K562 (cell line): ENCODE results near the gene HTR1D.

ENCODE experiments used
- CHD2 ChIP-seq: IDR thresholded peaks from 2 replicates; pipeline ENCODE4 v1.6.1; 2011; ENCODE audit warnings: low read depth, low read length
- EP300 ChIP-seq: IDR thresholded peaks from 2 replicates; pipeline ENCODE4 v1.6.1; 2012; ENCODE audit warnings: low read length, improper control_type of control experiment
- FOXJ3 ChIP-seq: sonication (generic); formaldehyde crosslinking; IDR thresholded peaks from 2 replicates; pipeline ENCODE4 v1.4.0; 2020; ENCODE audit warnings: mild to moderate bottlenecking, missing genetic modification reagents
- MEF2A ChIP-seq: IDR thresholded peaks from 2 replicates; pipeline ENCODE4 v1.6.1; 2011; ENCODE audit warnings: low read depth, mild to moderate bottlenecking, low read length, moderate library complexity; ENCODE audit not compliant: control insufficient read depth
- NFE2L1 ChIP-seq: fragments of 450-650 bp; IDR thresholded peaks from 2 replicates; pipeline ENCODE4 v1.6.1; 2016; ENCODE audit warnings: missing genetic modification characterization, low read depth, mild to moderate bottlenecking, missing compliant biosample characterization, moderate library complexity, borderline replicate concordance
- TBP ChIP-seq: optimal IDR thresholded peaks from 2 replicates; pipeline ENCODE3; 2011; ENCODE audit warnings: low read depth, low read length, improper control_type of control experiment
- ZNF274 ChIP-seq: IDR thresholded peaks from 2 replicates; pipeline ENCODE4 v1.6.1; 2011; ENCODE audit warnings: low read depth, mild to moderate bottlenecking, low read length, moderate library complexity, borderline replicate concordance
- TF ChIP-seq, protein P1 (sequence below): sonication (generic); formaldehyde crosslinking; IDR thresholded peaks from 2 replicates; pipeline ENCODE4 v1.8.0; 2022; ENCODE audit warnings: mild to moderate bottlenecking, missing genetic modification reagents
- TF ChIP-seq, protein P2 (sequence below): sonication (generic); formaldehyde crosslinking; IDR thresholded peaks from 2 replicates; pipeline ENCODE4 v1.8.1; 2023; ENCODE audit warnings: mild to moderate bottlenecking, missing genetic modification reagents
- TF ChIP-seq, protein P3 (sequence below): fragments of 250-450 bp; sonication (Bioruptor Pico); IDR thresholded peaks from 2 replicates; pipeline ENCODE4 v1.8.0; 2021; ENCODE audit warnings: moderate library complexity, mild to moderate bottlenecking, inconsistent platforms
- TF ChIP-seq, protein P4 (sequence below): sonication (generic); formaldehyde crosslinking; IDR thresholded peaks from 2 replicates; pipeline ENCODE4 v1.8.0; 2023; ENCODE audit warnings: mild to moderate bottlenecking, missing genetic modification reagents
- TF ChIP-seq, protein P5 (sequence below): sonication (generic); formaldehyde crosslinking; IDR thresholded peaks from 2 replicates; pipeline ENCODE4 v1.9.0; 2022; ENCODE audit warnings: mild to moderate bottlenecking, missing genetic modification reagents
- TF ChIP-seq, protein P6 (sequence below), 3 experiments: IDR thresholded peaks in 2 of 3; conservative IDR thresholded peaks in 1 of 3; 2 replicates each; pipeline ENCODE4 v1.5.1; 2011 to 2012; ENCODE audit warnings: low read length in 3 of 3, mild to moderate bottlenecking in 3 of 3, control low read depth in 2 of 3, improper control_type of control experiment in 1 of 3, inconsistent platforms in 1 of 3, low read depth in 1 of 3, mixed read lengths in 1 of 3, moderate library complexity in 1 of 3; ENCODE audit not compliant: insufficient read depth in 2 of 3

DNA sequence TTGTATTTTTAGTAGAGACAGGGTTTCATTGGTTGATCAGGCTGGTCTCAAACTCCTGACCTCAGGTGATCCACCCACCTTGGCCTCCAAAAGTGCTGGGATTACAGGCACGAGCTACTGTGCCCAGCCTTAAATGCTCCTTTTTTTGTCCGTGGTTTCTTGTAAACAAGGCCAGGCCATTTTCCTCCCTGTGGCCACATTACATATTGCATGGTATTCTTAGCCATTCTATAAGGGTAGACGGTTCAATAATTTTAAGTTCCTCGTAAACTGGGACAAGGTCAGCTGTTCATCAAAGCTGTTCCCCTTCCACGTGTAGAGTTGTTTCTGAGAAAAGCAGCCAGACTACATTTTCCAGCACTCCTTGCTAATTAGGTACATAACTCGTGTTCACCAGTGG lies 38.4 kb downstream of the HTR1D start:
- TF ChIP-seq ZNF274 (no peak), MEF2A (no peak), TBP (no peak), EP300 (no peak), CHD2 (no peak), FOXJ3 (CRISPR knock-in tag) (no peak), NFE2L1 (tag) (no peak)
- TF ChIP-seq, protein P1, sequence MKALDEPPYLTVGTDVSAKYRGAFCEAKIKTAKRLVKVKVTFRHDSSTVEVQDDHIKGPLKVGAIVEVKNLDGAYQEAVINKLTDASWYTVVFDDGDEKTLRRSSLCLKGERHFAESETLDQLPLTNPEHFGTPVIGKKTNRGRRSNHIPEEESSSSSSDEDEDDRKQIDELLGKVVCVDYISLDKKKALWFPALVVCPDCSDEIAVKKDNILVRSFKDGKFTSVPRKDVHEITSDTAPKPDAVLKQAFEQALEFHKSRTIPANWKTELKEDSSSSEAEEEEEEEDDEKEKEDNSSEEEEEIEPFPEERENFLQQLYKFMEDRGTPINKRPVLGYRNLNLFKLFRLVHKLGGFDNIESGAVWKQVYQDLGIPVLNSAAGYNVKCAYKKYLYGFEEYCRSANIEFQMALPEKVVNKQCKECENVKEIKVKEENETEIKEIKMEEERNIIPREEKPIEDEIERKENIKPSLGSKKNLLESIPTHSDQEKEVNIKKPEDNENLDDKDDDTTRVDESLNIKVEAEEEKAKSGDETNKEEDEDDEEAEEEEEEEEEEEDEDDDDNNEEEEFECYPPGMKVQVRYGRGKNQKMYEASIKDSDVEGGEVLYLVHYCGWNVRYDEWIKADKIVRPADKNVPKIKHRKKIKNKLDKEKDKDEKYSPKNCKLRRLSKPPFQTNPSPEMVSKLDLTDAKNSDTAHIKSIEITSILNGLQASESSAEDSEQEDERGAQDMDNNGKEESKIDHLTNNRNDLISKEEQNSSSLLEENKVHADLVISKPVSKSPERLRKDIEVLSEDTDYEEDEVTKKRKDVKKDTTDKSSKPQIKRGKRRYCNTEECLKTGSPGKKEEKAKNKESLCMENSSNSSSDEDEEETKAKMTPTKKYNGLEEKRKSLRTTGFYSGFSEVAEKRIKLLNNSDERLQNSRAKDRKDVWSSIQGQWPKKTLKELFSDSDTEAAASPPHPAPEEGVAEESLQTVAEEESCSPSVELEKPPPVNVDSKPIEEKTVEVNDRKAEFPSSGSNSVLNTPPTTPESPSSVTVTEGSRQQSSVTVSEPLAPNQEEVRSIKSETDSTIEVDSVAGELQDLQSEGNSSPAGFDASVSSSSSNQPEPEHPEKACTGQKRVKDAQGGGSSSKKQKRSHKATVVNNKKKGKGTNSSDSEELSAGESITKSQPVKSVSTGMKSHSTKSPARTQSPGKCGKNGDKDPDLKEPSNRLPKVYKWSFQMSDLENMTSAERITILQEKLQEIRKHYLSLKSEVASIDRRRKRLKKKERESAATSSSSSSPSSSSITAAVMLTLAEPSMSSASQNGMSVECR (CRISPR knock-in tag), result no peak
- TF ChIP-seq, protein P2, sequence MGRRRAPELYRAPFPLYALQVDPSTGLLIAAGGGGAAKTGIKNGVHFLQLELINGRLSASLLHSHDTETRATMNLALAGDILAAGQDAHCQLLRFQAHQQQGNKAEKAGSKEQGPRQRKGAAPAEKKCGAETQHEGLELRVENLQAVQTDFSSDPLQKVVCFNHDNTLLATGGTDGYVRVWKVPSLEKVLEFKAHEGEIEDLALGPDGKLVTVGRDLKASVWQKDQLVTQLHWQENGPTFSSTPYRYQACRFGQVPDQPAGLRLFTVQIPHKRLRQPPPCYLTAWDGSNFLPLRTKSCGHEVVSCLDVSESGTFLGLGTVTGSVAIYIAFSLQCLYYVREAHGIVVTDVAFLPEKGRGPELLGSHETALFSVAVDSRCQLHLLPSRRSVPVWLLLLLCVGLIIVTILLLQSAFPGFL (CRISPR knock-in tag), result no peak
- TF ChIP-seq, protein P3, sequence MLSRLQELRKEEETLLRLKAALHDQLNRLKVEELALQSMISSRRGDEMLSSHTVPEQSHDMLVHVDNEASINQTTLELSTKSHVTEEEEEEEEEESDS (CRISPR knock-in tag), result no peak
- TF ChIP-seq, protein P4, sequence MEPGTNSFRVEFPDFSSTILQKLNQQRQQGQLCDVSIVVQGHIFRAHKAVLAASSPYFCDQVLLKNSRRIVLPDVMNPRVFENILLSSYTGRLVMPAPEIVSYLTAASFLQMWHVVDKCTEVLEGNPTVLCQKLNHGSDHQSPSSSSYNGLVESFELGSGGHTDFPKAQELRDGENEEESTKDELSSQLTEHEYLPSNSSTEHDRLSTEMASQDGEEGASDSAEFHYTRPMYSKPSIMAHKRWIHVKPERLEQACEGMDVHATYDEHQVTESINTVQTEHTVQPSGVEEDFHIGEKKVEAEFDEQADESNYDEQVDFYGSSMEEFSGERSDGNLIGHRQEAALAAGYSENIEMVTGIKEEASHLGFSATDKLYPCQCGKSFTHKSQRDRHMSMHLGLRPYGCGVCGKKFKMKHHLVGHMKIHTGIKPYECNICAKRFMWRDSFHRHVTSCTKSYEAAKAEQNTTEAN, result no peak
- TF ChIP-seq, protein P5, sequence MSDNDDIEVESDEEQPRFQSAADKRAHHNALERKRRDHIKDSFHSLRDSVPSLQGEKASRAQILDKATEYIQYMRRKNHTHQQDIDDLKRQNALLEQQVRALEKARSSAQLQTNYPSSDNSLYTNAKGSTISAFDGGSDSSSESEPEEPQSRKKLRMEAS (CRISPR knock-in tag), result no peak
- TF ChIP-seq, protein P6, sequence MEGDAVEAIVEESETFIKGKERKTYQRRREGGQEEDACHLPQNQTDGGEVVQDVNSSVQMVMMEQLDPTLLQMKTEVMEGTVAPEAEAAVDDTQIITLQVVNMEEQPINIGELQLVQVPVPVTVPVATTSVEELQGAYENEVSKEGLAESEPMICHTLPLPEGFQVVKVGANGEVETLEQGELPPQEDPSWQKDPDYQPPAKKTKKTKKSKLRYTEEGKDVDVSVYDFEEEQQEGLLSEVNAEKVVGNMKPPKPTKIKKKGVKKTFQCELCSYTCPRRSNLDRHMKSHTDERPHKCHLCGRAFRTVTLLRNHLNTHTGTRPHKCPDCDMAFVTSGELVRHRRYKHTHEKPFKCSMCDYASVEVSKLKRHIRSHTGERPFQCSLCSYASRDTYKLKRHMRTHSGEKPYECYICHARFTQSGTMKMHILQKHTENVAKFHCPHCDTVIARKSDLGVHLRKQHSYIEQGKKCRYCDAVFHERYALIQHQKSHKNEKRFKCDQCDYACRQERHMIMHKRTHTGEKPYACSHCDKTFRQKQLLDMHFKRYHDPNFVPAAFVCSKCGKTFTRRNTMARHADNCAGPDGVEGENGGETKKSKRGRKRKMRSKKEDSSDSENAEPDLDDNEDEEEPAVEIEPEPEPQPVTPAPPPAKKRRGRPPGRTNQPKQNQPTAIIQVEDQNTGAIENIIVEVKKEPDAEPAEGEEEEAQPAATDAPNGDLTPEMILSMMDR (IDR thresholded peaks at IDR 0.05 in 2 of 3, conservative IDR thresholded peaks at IDR 0.05 in 1 of 3; ENCODE audit: insufficient read depth in 2 of 3, low read depth in 1 of 3, low read length in 3 of 3), result peak; percentile 25 to 27 (median 27); a peak in 3 of 6 replicates
